GM12878 (cell line): ENCODE results near the gene CCDC24. TPM values are rescaled to one million over a fixed set of nuclear protein-coding genes. Genes with fewer than 3 reads are reported as not detected.

Source experiments
- ATAC-seq: fragments of 200-7000 bp; cut with Tn5 transposase; 3 replicates; pipeline ENCODE4 v1.9.1; 2020; ENCODE audit warnings: mild to moderate bottlenecking, moderate library complexity
- BruUV-seq: library from RNA; stranded (reverse); fragments of 400-500 nt; replicated peaks from 2 replicates; lab custom pipeline; 2021; lab: Mats Ljungman, UMichigan
- CTCF ChIA-PET: fragments of 300-600 bp; sonication (Branson Sonifier 250); formaldehyde crosslinking; extraction: SDS; loops from one replicate; lab custom pipeline; 2021; ENCODE audit warnings: inconsistent platforms; lab: Yijun Ruan, JAX
- POLR2A ChIA-PET: fragments of 350-600 bp; formaldehyde crosslinking; extraction: SDS; loops from one replicate; lab custom pipeline; 2021; ENCODE audit warnings: inconsistent platforms; lab: Charles Lee
- RAD21 ChIA-PET: fragments of 300-600 bp; sonication (Branson Sonifier 250); formaldehyde crosslinking; loops from one replicate; lab custom pipeline; 2023; ENCODE audit warnings: antibody characterized with exemption; ENCODE audit not compliant: unreplicated experiment; lab: Charles Lee
- SMC1A ChIA-PET: fragments of 300-600 bp; sonication (Branson Sonifier 250); formaldehyde crosslinking; loops from one replicate; lab custom pipeline; 2023; ENCODE audit not compliant: unreplicated experiment, uncharacterized antibody; lab: Charles Lee
- DNase-seq: peaks from one replicate; pipeline ENCODE4 v3.0.0-alpha.2; 2011; ENCODE audit warnings: low read depth, low spot score
- FAIRE-seq: peaks from 3 replicates; lab custom pipeline; 2011; peaks lifted over from hg19 to GRCh38; lab: Jason Lieb, UNC
- H2AFZ ChIP-seq: 2 replicates; pipeline ENCODE4 v1.6.0; 2011; ENCODE audit warnings: low read depth, low read length, control low read depth; ENCODE audit not compliant: control insufficient read depth
- H3K27ac ChIP-seq: 2 replicates; pipeline ENCODE4 v1.5.1; 2011; ENCODE audit warnings: control low read depth; ENCODE audit not compliant: control insufficient read depth, insufficient read depth
- H3K27me3 ChIP-seq, 2 experiments: replicated peaks in 1 of 2; 2 replicates each; pipeline versions ENCODE4 v1.6.0 to v1.6.1; 2011; ENCODE audit warnings: low read length in 1 of 2; ENCODE audit not compliant: control insufficient read depth in 2 of 2, insufficient read depth in 2 of 2
- H3K36me3 ChIP-seq, 2 experiments: 2 replicates each; pipeline ENCODE4 v1.5.1; 2011; ENCODE audit warnings: low read length in 1 of 2; ENCODE audit not compliant: control insufficient read depth in 2 of 2, insufficient read depth in 2 of 2
- H3K4me1 ChIP-seq: 2 replicates; pipeline ENCODE4 v1.6.1; 2011; ENCODE audit warnings: mild to moderate bottlenecking, low read length, moderate library complexity, mixed read lengths; ENCODE audit not compliant: control insufficient read depth, insufficient read depth
- H3K4me2 ChIP-seq: 2 replicates; pipeline ENCODE4 v1.6.0; 2011; ENCODE audit warnings: control low read depth; ENCODE audit not compliant: control insufficient read depth, insufficient read depth
- H3K4me3 ChIP-seq: fragments of 200-600 bp; sonication (generic); 2 replicates; pipeline ENCODE4 v1.5.1; 2016
- H3K79me2 ChIP-seq: 2 replicates; pipeline ENCODE4 v1.6.0; 2011; ENCODE audit warnings: low read length; ENCODE audit not compliant: control insufficient read depth, insufficient read depth
- H3K9ac ChIP-seq: 2 replicates; pipeline ENCODE4 v1.8.0; 2011; ENCODE audit warnings: low read length, control low read depth, mixed read lengths; ENCODE audit not compliant: control insufficient read depth, insufficient read depth
- H3K9me3 ChIP-seq: replicated peaks from 3 replicates; pipeline ENCODE4 v1.5.1; 2011; ENCODE audit warnings: mild to moderate bottlenecking, low read length; ENCODE audit not compliant: control insufficient read depth, insufficient read depth
- H4K20me1 ChIP-seq: 2 replicates; pipeline ENCODE4 v1.6.0; 2011; ENCODE audit not compliant: control insufficient read depth, insufficient read depth
- CBFB ChIP-seq: IDR thresholded peaks from 2 replicates; pipeline ENCODE4 v1.6.1; 2016; ENCODE audit warnings: antibody characterized with exemption, low read depth
- CBX5 ChIP-seq: sonication (generic); IDR thresholded peaks from 2 replicates; pipeline ENCODE4 v1.6.1; 2016; ENCODE audit warnings: low read depth, moderate library complexity, mild to moderate bottlenecking, inconsistent platforms
- EGR1 ChIP-seq, 2 experiments: IDR thresholded peaks; 1 replicate in 1 of 2; 2 replicates in 1 of 2; pipeline ENCODE4 v1.6.1; 2011 to 2012; ENCODE audit warnings: low read depth in 2 of 2, low read length in 2 of 2, borderline replicate concordance in 1 of 2, mild to moderate bottlenecking in 1 of 2, moderate library complexity in 1 of 2
- KLF5 ChIP-seq: fragments of 450-650 bp; IDR thresholded peaks from 2 replicates; pipeline ENCODE4 v1.6.1; 2014; ENCODE audit warnings: mild to moderate bottlenecking; ENCODE audit not compliant: partially characterized antibody
- MXI1 ChIP-seq: fragments of 150-350 bp; IDR thresholded peaks from 2 replicates; pipeline ENCODE4 v1.6.1; 2011; ENCODE audit warnings: low read depth, mild to moderate bottlenecking, inconsistent platforms, low read length, improper control_type of control experiment
- NFXL1 ChIP-seq: fragments of 450-650 bp; IDR thresholded peaks from 2 replicates; pipeline ENCODE4 v1.6.1; 2017; ENCODE audit warnings: antibody characterized with exemption, mild to moderate bottlenecking, borderline replicate concordance
- NR2C2 ChIP-seq: IDR thresholded peaks from 2 replicates; pipeline ENCODE4 v1.6.1; 2011; ENCODE audit warnings: borderline replicate concordance, low read depth; ENCODE audit not compliant: control insufficient read depth, insufficient read length
- SUPT20H ChIP-seq: IDR thresholded peaks from 2 replicates; pipeline ENCODE4 v1.6.1; 2011; ENCODE audit warnings: low read depth, mild to moderate bottlenecking, low read length, moderate library complexity, borderline replicate concordance; ENCODE audit not compliant: control insufficient read depth
- WGBS: methylation state at CpG from one replicate; pipeline ENCODE4 v1.1.6; 2016; ENCODE audit warnings: low lambda C conversion rate; ENCODE audit not compliant: insufficient replicate concordance, insufficient coverage; ENCODE audit errors: missing lambda C conversion rate; 5-methylcytosine and 5-hydroxymethylcytosine counted together
- in situ Hi-C: fragments of 300-500 bp; cut with MboI; formaldehyde crosslinking; loops from 9 replicates; pipeline ENCODE4 v1.14.3; 2018; ENCODE audit warnings: mixed read lengths
- intact Hi-C: fragments of 100-400 bp; cut with micrococcal nuclease; formaldehyde crosslinking; loops from one replicate; pipeline ENCODE4 v1.14.2; 2022; ENCODE audit not compliant: unreplicated experiment
- polyA plus RNA-seq, 11 experiments: library from polyadenylated mRNA; depleted of rRNA in 4 of 11; unstranded in 6 of 11; stranded (reverse) in 5 of 11; fragments of >200 nt; fragmentation: Nextera tagmentation in 4 of 11; fragmentation: Illumina TruSeq in 1 of 11; extraction: Ambion mirVana in 4 of 11; extraction: Trizol in 1 of 11; gene quantifications; 1 replicate in 1 of 11; 2 replicates in 10 of 11; pipeline versions ENCODE4 v1.2.1 to v1.2.3, GENCODE V29; 2011 to 2016; ENCODE audit warnings: inconsistent platforms in 2 of 11, missing spikeins in 2 of 11, low read depth in 1 of 11
- total RNA-seq, 4 experiments: library from RNA; depleted of rRNA in 3 of 4; stranded (reverse); fragments of >200 nt in 3 of 4; fragmentation: Illumina TruSeq in 1 of 4; extraction: Trizol in 1 of 4; gene quantifications; 2 replicates each; pipeline versions ENCODE4 v1.2.1 to v1.2.3, GENCODE V29; 2013 to 2021
- TF ChIP-seq, protein P1 (sequence below): fragments of 450-650 bp; formaldehyde crosslinking; IDR thresholded peaks from 2 replicates; pipeline ENCODE4 v1.5.0; 2022; ENCODE audit warnings: mild to moderate bottlenecking, missing genetic modification characterization

The CCDC24 gene
- total and polyA plus RNA-seq, 10 of the 15 experiments (the other 5 are each of a cell fraction or from before 2014, with no cell fraction given): 0.18 to 3.1 (median 1.6) TPM; not detected in 1

DNA sequence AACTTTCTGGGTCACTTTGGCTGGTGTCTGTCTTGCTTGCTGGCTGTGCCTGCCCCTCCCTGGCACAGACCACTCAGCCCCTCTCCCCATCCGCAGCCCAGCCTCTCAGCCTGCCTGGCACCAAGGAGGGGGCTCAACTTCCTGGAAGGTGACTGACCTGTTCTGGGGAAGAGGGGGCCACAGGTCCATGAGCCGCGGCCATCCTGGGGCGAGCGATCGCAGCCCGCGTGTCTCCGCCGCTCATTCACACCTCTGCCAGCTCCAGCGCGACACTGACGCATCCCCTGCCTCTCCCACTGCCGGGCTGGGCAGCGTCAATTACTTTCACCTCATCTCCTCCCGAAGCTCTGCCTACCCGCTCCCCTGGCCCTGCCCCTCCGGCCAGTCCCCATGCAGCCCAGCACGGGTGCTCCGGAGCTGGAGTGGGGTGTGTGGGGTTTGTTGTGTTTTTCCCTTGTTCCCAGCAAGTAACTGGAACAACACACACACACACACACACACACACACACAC, 25.5 kb downstream of the CCDC24 start:
- no peaks in the 10 kb centered on the region for H3K36me3 ChIP-seq
- H4K20me1 ChIP-seq: no peaks in the 10 kb centered on the region
- RAD21 ChIA-PET: no interaction called here
- no peak overlapping the region for H3K4me3 ChIP-seq
- WGBS: 82% methylated on average over 20 of the region's 20 CpGs
- intact Hi-C loops: no loop called here
- H3K9me3 ChIP-seq: no peaks in the 10 kb centered on the region
- in situ Hi-C loops: no loop called here
- H3K79me2 ChIP-seq: no peaks in the 10 kb centered on the region
- H3K27ac ChIP-seq: no peak overlapping the region
- CTCF ChIA-PET: interaction anchor here (1.1 to 1.2 kb wide), 2 partner anchors 10 to 11 kb away, joined by 3 to 5 read pairs; no protein-coding TSS in a partner anchor
- no peak overlapping the region for H3K4me2 ChIP-seq
- SMC1A ChIA-PET: no interaction called here
- BruUV-seq: no TSS peak
- DNase-seq: no peak
- no peaks in the 10 kb centered on the region for H3K4me1 ChIP-seq
- H2AFZ ChIP-seq: no peak overlapping the region
- FAIRE-seq: no peak
- H3K9ac ChIP-seq: no peak overlapping the region
- POLR2A ChIA-PET: no interaction called here
- no peak for ATAC-seq
- H3K27me3 ChIP-seq: no peaks in the 10 kb centered on the region; a peak in 1 of 4 replicates
- TF ChIP-seq, protein P1, sequence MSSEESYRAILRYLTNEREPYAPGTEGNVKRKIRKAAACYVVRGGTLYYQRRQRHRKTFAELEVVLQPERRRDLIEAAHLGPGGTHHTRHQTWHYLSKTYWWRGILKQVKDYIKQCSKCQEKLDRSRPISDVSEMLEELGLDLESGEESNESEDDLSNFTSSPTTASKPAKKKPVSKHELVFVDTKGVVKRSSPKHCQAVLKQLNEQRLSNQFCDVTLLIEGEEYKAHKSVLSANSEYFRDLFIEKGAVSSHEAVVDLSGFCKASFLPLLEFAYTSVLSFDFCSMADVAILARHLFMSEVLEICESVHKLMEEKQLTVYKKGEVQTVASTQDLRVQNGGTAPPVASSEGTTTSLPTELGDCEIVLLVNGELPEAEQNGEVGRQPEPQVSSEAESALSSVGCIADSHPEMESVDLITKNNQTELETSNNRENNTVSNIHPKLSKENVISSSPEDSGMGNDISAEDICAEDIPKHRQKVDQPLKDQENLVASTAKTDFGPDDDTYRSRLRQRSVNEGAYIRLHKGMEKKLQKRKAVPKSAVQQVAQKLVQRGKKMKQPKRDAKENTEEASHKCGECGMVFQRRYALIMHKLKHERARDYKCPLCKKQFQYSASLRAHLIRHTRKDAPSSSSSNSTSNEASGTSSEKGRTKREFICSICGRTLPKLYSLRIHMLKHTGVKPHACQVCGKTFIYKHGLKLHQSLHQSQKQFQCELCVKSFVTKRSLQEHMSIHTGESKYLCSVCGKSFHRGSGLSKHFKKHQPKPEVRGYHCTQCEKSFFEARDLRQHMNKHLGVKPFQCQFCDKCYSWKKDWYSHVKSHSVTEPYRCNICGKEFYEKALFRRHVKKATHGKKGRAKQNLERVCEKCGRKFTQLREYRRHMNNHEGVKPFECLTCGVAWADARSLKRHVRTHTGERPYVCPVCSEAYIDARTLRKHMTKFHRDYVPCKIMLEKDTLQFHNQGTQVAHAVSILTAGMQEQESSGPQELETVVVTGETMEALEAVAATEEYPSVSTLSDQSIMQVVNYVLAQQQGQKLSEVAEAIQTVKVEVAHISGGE: no peak
- TF ChIP-seq MXI1: no peak

DNA sequence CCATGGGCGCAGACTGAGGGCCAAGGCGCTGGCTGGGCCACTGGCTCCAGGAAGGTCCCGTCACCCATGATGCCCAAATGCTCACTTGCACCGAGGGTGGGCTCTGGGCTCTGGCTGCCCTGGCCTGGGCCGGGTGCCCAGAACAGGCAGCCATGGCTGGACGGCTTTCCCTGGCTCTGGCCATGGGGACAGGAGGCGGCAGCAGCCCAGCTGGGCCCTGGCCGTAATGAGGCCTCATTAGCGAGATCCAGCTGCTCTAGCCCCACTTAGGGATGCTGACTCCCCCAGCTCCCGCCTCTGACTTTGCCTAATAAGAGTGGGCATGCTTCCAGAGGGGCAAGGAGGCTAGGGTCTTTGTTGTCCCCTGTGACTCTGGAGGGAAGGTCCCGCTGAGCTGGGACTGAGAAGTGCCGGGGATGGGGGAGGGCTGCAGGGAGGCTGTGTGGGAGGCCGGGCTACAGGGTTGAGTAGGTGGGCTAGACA, 28.1 kb downstream of the CCDC24 start:
- no peaks in the 10 kb centered on the region for H3K27me3 ChIP-seq
- SMC1A ChIA-PET: no interaction called here
- intact Hi-C loops (no loop called here), in situ Hi-C loops (no loop called here)
- H3K36me3 ChIP-seq: no peaks in the 10 kb centered on the region
- FAIRE-seq: no peak
- no peak overlapping the region for H3K4me2 ChIP-seq
- H3K9me3 ChIP-seq: no peaks in the 10 kb centered on the region
- H4K20me1 ChIP-seq: no peaks in the 10 kb centered on the region
- no peaks in the 10 kb centered on the region for H3K4me1 ChIP-seq
- H2AFZ ChIP-seq: no peak overlapping the region
- 71% methylated on average over 12 of the region's 13 CpGs for WGBS
- no peaks in the 10 kb centered on the region for H3K79me2 ChIP-seq
- no TSS peak for BruUV-seq
- TF ChIP-seq SUPT20H (no peak), CBX5 (no peak), KLF5 (no peak), NFXL1 (no peak), EGR1 (IDR thresholded peaks at IDR 0.05; ENCODE audit: borderline replicate concordance in 1 of 2, low read depth in 2 of 2, low read length in 2 of 2) (no peak), NR2C2 (no peak), CBFB (no peak)
- DNase-seq: no peak
- no peak overlapping the region for H3K9ac ChIP-seq
- ATAC-seq: no peak
- CTCF ChIA-PET: interaction anchor here (1.8 kb wide), 1 partner anchor 14 kb away, joined by 7 read pairs; no protein-coding TSS in a partner anchor
- RAD21 ChIA-PET: no interaction called here
- no peak overlapping the region for H3K27ac ChIP-seq
- POLR2A ChIA-PET: no interaction called here
- H3K4me3 ChIP-seq: no peak overlapping the region
